Measurements from ENCODE around the gene TSPAN9. TPM values are rescaled to one million over a fixed set of nuclear protein-coding genes. Genes with fewer than 3 reads are reported as not detected.

Gene TSPAN9
- total RNA-seq, 1 donor from 2014 or later, result 83.7 TPM

- peak; percentile 49 to 64 for DNase-seq (ENCODE audit: low read depth in 2 of 2)
Measured at GRCh38 chr12:3098436-3098835, 21.3 kb downstream of the TSPAN9 start.

GRCh38 chr12:3099146-3099545, 22.0 kb downstream of the TSPAN9 start:
- DNase-seq (ENCODE audit: low read depth in 2 of 2), result no peak

GRCh38 chr12:3101309-3102024, 24.3 kb downstream of the TSPAN9 start:
- no peak for DNase-seq (ENCODE audit: low read depth in 2 of 2)

- no peak for DNase-seq (ENCODE audit: low read depth in 2 of 2)
Measured at GRCh38 chr12:3102771-3103410, 25.7 kb downstream of the TSPAN9 start.

GRCh38 chr12:3103806-3104205, 26.6 kb downstream of the TSPAN9 start:
- DNase-seq (ENCODE audit: low read depth in 2 of 2), result no peak

- no peak for DNase-seq (ENCODE audit: low read depth in 2 of 2)
Measured at GRCh38 chr12:3105690-3106479, 28.7 kb downstream of the TSPAN9 start.

GRCh38 chr12:3106579-3106978, 29.4 kb downstream of the TSPAN9 start:
- DNase-seq (ENCODE audit: low read depth in 2 of 2), result no peak

- DNase-seq (ENCODE audit: low read depth in 2 of 2), result no peak
Measured at GRCh38 chr12:3107071-3107583, 29.9 kb downstream of the TSPAN9 start.

- no peak for DNase-seq (ENCODE audit: low read depth in 2 of 2)
Measured at GRCh38 chr12:3107954-3108353, 30.8 kb downstream of the TSPAN9 start.

- DNase-seq (ENCODE audit: low read depth in 2 of 2), result no peak
Measured at GRCh38 chr12:3110578-3110977, 33.4 kb downstream of the TSPAN9 start.

GRCh38 chr12:3113671-3114325, 36.6 kb downstream of the TSPAN9 start:
- no peak for DNase-seq (ENCODE audit: low read depth in 2 of 2)

- DNase-seq (ENCODE audit: low read depth in 2 of 2), result no peak
Measured at GRCh38 chr12:3114671-3115070, 37.5 kb downstream of the TSPAN9 start.

GRCh38 chr12:3115078-3115477, 37.9 kb downstream of the TSPAN9 start:
- DNase-seq (ENCODE audit: low read depth in 2 of 2), result no peak

- peak; percentile 58 to 71 for DNase-seq (ENCODE audit: low read depth in 2 of 2)
Measured at GRCh38 chr12:3116106-3116844, 39.1 kb downstream of the TSPAN9 start.

- DNase-seq (ENCODE audit: low read depth in 2 of 2), result peak; percentile 64 to 87
Measured at GRCh38 chr12:3117144-3117581, 40.0 kb downstream of the TSPAN9 start.

GRCh38 chr12:3117591-3118015, 40.4 kb downstream of the TSPAN9 start:
- DNase-seq (ENCODE audit: low read depth in 2 of 2), result peak in 1 of 2 donors; percentile 52

- no peak for DNase-seq (ENCODE audit: low read depth in 2 of 2)
Measured at GRCh38 chr12:3119192-3119755, 42.1 kb downstream of the TSPAN9 start.

GRCh38 chr12:3119756-3120601, 42.8 kb downstream of the TSPAN9 start:
- DNase-seq (ENCODE audit: low read depth in 2 of 2), result no peak

GRCh38 chr12:3120701-3121100, 43.5 kb downstream of the TSPAN9 start:
- no peak for DNase-seq (ENCODE audit: low read depth in 2 of 2)

All from lung microvascular endothelial cell (primary cell).